K562 (cell line): Measurements from ENCODE around the gene TERB2. TPM values are rescaled to one million over a fixed set of nuclear protein-coding genes. Genes with fewer than 3 reads are reported as not detected.
"Not testable (repeated sequence)": the region's sequence is repeated elsewhere in the genome, so short reads cannot be mapped to it uniquely, and the experiment has no call there.

ENCODE experiments used
- ATAC-seq: fragments of 200-7000 bp; cut with Tn5 transposase; 3 replicates; pipeline ENCODE4 v1.9.1; 2020; ENCODE audit warnings: moderate library complexity
- BruUV-seq: library from RNA; stranded (reverse); fragments of 400-500 nt; replicated peaks from 2 replicates; lab custom pipeline; 2021; lab: Mats Ljungman, UMichigan
- CTCF ChIA-PET: fragments of 300-600 bp; formaldehyde crosslinking; extraction: SDS; loops from one replicate; lab custom pipeline; 2021; ENCODE audit warnings: low intra/inter-chr PET ratio; lab: Yijun Ruan, JAX
- POLR2A ChIA-PET: fragments of 300-600, 350-650 bp; sonication (Branson Sonifier 250); formaldehyde crosslinking; extraction: SDS; loops from one replicate; lab custom pipeline; 2021; ENCODE audit warnings: antibody characterized with exemption, inconsistent platforms; lab: Yijun Ruan, JAX
- DNase-seq, 4 experiments: peaks; one replicate each; pipeline versions ENCODE4 v3.0.0 to v3.0.0-alpha.2; 2011 to 2018; ENCODE audit warnings: low spot score in 3 of 4, mixed read lengths in 3 of 4; ENCODE audit errors: extremely low read depth in 1 of 4
- FAIRE-seq: peaks from 2 replicates; lab custom pipeline; 2011; peaks lifted over from hg19 to GRCh38; lab: Jason Lieb, UNC
- H2AFZ ChIP-seq: 2 replicates; pipeline ENCODE4 v1.6.0; 2011; ENCODE audit warnings: low read depth, low read length, control low read depth, inconsistent platforms
- H3K27ac ChIP-seq: fragments of 200-600 bp; 3 replicates; pipeline ENCODE4 v1.8.0; 2011; ENCODE audit warnings: low read depth, mild to moderate bottlenecking, control low read depth, inconsistent platforms, low read length, moderate library complexity, mixed read lengths; ENCODE audit errors: extremely low read depth
- H3K27me3 ChIP-seq, 2 experiments: fragments of 300-600 bp in 1 of 2; 2 replicates in 1 of 2; 3 replicates in 1 of 2; pipeline versions ENCODE4 v1.6.0 to v1.8.0; 2011; ENCODE audit warnings: inconsistent platforms in 2 of 2, low read length in 2 of 2, mild to moderate bottlenecking in 1 of 2, mixed read lengths in 1 of 2, moderate library complexity in 1 of 2; ENCODE audit not compliant: control insufficient read depth in 2 of 2, insufficient read depth in 2 of 2
- H3K36me3 ChIP-seq: fragments of 300-600 bp; 3 replicates; pipeline ENCODE4 v1.8.0; 2011; ENCODE audit warnings: mild to moderate bottlenecking, low read length, inconsistent platforms; ENCODE audit not compliant: control insufficient read depth, insufficient read depth
- H3K4me1 ChIP-seq, 2 experiments: fragments of 200-600 bp in 1 of 2; replicated peaks in 1 of 2; 2 replicates in 1 of 2; 3 replicates in 1 of 2; pipeline versions ENCODE4 v1.5.1 to v1.8.0; 2011; ENCODE audit warnings: inconsistent platforms in 2 of 2, low read length in 2 of 2, mild to moderate bottlenecking in 1 of 2, mixed read lengths in 1 of 2, moderate library complexity in 1 of 2; ENCODE audit not compliant: control insufficient read depth in 2 of 2, insufficient read depth in 2 of 2
- H3K4me2 ChIP-seq: 2 replicates; pipeline ENCODE4 v1.6.1; 2011; ENCODE audit warnings: low read length, control low read depth, inconsistent platforms, mixed read lengths; ENCODE audit not compliant: insufficient read depth
- H3K4me3 ChIP-seq: fragments of 200-600 bp; sonication (generic), shearing (Covaris generic); 2 replicates; pipeline ENCODE4 v1.5.1; 2016; ENCODE audit warnings: control low read depth, inconsistent platforms
- H3K79me2 ChIP-seq: fragments of 200-600 bp; 3 replicates; pipeline ENCODE4 v1.8.0; 2011; ENCODE audit warnings: low read length, inconsistent platforms; ENCODE audit not compliant: control insufficient read depth, insufficient read depth
- H3K9ac ChIP-seq, 2 experiments: 2 replicates each; pipeline versions ENCODE4 v1.6.0 to v1.6.1; 2011; ENCODE audit warnings: low read depth in 2 of 2, low read length in 2 of 2, control low read depth in 1 of 2, inconsistent platforms in 1 of 2, mild to moderate bottlenecking in 1 of 2, mixed read lengths in 1 of 2; ENCODE audit not compliant: insufficient read depth in 1 of 2
- H3K9me1 ChIP-seq: one replicate; pipeline ENCODE4 v1.6.0; 2011; ENCODE audit warnings: inconsistent platforms, mild to moderate bottlenecking, low read length, moderate library complexity; ENCODE audit not compliant: control insufficient read depth, insufficient read depth
- H3K9me3 ChIP-seq: replicated peaks from 2 replicates; pipeline ENCODE4 v1.5.1; 2011; ENCODE audit warnings: low read depth, low read length, inconsistent platforms; ENCODE audit not compliant: control insufficient read depth, insufficient read depth
- H4K20me1 ChIP-seq: replicated peaks from 2 replicates; pipeline ENCODE4 v1.6.1; 2011; ENCODE audit warnings: low read length, inconsistent platforms, mixed read lengths; ENCODE audit not compliant: control insufficient read depth, insufficient read depth
- WGBS: fragments of 100-300 bp; shearing (Covaris generic); methylation state at CpG from one replicate; pipeline ENCODE4 v1.1.6; 2016; ENCODE audit warnings: low coverage, mixed read lengths; ENCODE audit not compliant: insufficient coverage; ENCODE audit errors: missing lambda C conversion rate; 5-methylcytosine and 5-hydroxymethylcytosine counted together
- in situ Hi-C: fragments of 300-500 bp; cut with MboI; formaldehyde crosslinking; loops from 4 replicates; pipeline ENCODE4 v1.15.0; 2018; ENCODE audit warnings: inconsistent platforms, mixed read lengths
- intact Hi-C: fragments of 100-400 bp; cut with micrococcal nuclease; formaldehyde crosslinking; loops from 2 replicates; pipeline ENCODE4 v1.14.2; 2022
- polyA plus RNA-seq, 8 experiments: library from polyadenylated mRNA; depleted of rRNA in 4 of 8; stranded (reverse) in 5 of 8; unstranded in 3 of 8; fragments of >200 nt; fragmentation: Nextera tagmentation in 2 of 8; fragmentation: Illumina TruSeq in 1 of 8; extraction: Ambion mirVana in 2 of 8; extraction: Trizol in 1 of 8; gene quantifications; 2 replicates each; pipeline versions ENCODE4 v1.2.1 to v1.2.3, GENCODE V29; 2011 to 2014; ENCODE audit warnings: inconsistent platforms in 1 of 8, missing spikeins in 1 of 8
- total RNA-seq, 7 experiments: library from RNA; depleted of rRNA in 6 of 7; stranded (reverse); fragments of >200 nt in 6 of 7; fragmentation: Illumina TruSeq in 2 of 7; extraction: Trizol in 2 of 7; gene quantifications; 2 replicates each; pipeline versions ENCODE4 v1.2.1 to v1.2.3, GENCODE V29; 2011 to 2021; ENCODE audit warnings: low replicate concordance in 1 of 7

Gene TERB2
- total and polyA plus RNA-seq, 9 of the 15 experiments (the other 6 are each of a cell fraction or from before 2014, with no cell fraction given), result not detected

GRCh38 chr15:44987711-44988110 lies 31.2 kb downstream of the TERB2 start:
- DNase-seq, H3K4me2 ChIP-seq, H3K4me1 ChIP-seq, H3K27ac ChIP-seq, H4K20me1 ChIP-seq, H3K9ac ChIP-seq, H3K9me3 ChIP-seq, H3K36me3 ChIP-seq, H3K27me3 ChIP-seq, H3K4me3 ChIP-seq, H3K9me1 ChIP-seq, ATAC-seq, H2AFZ ChIP-seq, BruUV-seq, H3K79me2 ChIP-seq, POLR2A ChIA-PET, intact Hi-C loops, CTCF ChIA-PET: not testable (repeated sequence)
- FAIRE-seq, result peak; percentile 6
- in situ Hi-C loops, result loop anchor here (5.0 kb wide), 1 partner anchor 90 kb away; no protein-coding TSS in a partner anchor
- 0% methylated on average over 1 of the region's 1 CpG for whole genome bisulfite sequencing

GRCh38 chr15:44988184-44988869 lies 31.8 kb downstream of the TERB2 start:
- POLR2A ChIA-PET, H3K79me2 ChIP-seq, H3K36me3 ChIP-seq, intact Hi-C loops, BruUV-seq, H3K9ac ChIP-seq, H3K9me3 ChIP-seq, H3K4me2 ChIP-seq, H3K4me3 ChIP-seq, CTCF ChIA-PET, H3K4me1 ChIP-seq, H2AFZ ChIP-seq, H3K27me3 ChIP-seq, ATAC-seq, H3K27ac ChIP-seq, H3K9me1 ChIP-seq, DNase-seq, H4K20me1 ChIP-seq: not testable (repeated sequence)
- peak; percentile 70 for FAIRE-seq
- 0% methylated on average over 1 of the region's 3 CpGs for WGBS
- in situ Hi-C loops, result loop anchor here (5.0 kb wide), 1 partner anchor 91 kb away; no protein-coding TSS in a partner anchor
